Peyer's patch (tissue), 4 donors: ENCODE measurements around the gene ROR1.

Experiments used
- POLR2A ChIP-seq, 2 donors: fragments of 450-650 bp; IDR thresholded peaks; one replicate each; pipeline ENCODE4 v1.5.1; 2017; ENCODE audit warnings: antibody characterized with exemption in 2 of 2, mild to moderate bottlenecking in 2 of 2, moderate library complexity in 2 of 2
- TF ChIP-seq, protein P1 (sequence below), 6 experiments: fragments of 450-650 bp in 4 of 6; fragments of 200-600 bp in 2 of 6; sonication (generic) in 1 of 6; IDR thresholded peaks; one replicate each; pipeline ENCODE4 v1.5.1; 2017 to 2019; ENCODE audit warnings: antibody characterized with exemption in 6 of 6, mild to moderate bottlenecking in 3 of 6, moderate library complexity in 1 of 6

- no peak for TF ChIP-seq POLR2A (IDR thresholded peaks at IDR 0.05)
- TF ChIP-seq, protein P1, sequence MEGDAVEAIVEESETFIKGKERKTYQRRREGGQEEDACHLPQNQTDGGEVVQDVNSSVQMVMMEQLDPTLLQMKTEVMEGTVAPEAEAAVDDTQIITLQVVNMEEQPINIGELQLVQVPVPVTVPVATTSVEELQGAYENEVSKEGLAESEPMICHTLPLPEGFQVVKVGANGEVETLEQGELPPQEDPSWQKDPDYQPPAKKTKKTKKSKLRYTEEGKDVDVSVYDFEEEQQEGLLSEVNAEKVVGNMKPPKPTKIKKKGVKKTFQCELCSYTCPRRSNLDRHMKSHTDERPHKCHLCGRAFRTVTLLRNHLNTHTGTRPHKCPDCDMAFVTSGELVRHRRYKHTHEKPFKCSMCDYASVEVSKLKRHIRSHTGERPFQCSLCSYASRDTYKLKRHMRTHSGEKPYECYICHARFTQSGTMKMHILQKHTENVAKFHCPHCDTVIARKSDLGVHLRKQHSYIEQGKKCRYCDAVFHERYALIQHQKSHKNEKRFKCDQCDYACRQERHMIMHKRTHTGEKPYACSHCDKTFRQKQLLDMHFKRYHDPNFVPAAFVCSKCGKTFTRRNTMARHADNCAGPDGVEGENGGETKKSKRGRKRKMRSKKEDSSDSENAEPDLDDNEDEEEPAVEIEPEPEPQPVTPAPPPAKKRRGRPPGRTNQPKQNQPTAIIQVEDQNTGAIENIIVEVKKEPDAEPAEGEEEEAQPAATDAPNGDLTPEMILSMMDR (IDR thresholded peaks at IDR 0.05) = no peak
Observed at GRCh38 chr1:63977466-63977865, 203.6 kb downstream of the ROR1 start.
